ENCODE measurements around the gene NLRP1.

Gene NLRP1

GRCh38 chr17:5480962-5481361 lies 103.3 kb downstream of the NLRP1 start:
- H3K4me1 ChIP-seq (ENCODE audit: control insufficient read depth in 1 of 2, insufficient read depth in 1 of 2, low read depth in 1 of 2, low read length in 1 of 2) = peaks cover 14 to 15% of the 10 kb centered on the region in 2 experiments
- no peaks in the 10 kb centered on the region for H3K27me3 ChIP-seq
- no peak overlapping the region for H3K27ac ChIP-seq
- no peak overlapping the region for H3K4me3 ChIP-seq (ENCODE audit: low read depth in 1 of 2, low read length in 1 of 2)
- no peaks in the 10 kb centered on the region for H3K9me3 ChIP-seq
- H3K36me3 ChIP-seq = peaks cover 80% of the 10 kb centered on the region
- TF ChIP-seq CTCF (IDR thresholded peaks at IDR 0.05) = no peak

- no peaks in the 10 kb centered on the region for H3K27me3 ChIP-seq
- no peak overlapping the region for H3K4me3 ChIP-seq (ENCODE audit: low read depth in 1 of 2, low read length in 1 of 2)
- no peaks in the 10 kb centered on the region for H3K4me1 ChIP-seq (ENCODE audit: control insufficient read depth in 1 of 2, insufficient read depth in 1 of 2, low read depth in 1 of 2, low read length in 1 of 2)
- H3K36me3 ChIP-seq = peaks cover 92% of the 10 kb centered on the region
- TF ChIP-seq CTCF (IDR thresholded peaks at IDR 0.05) = no peak
- H3K27ac ChIP-seq = no peak overlapping the region
- H3K9me3 ChIP-seq = no peaks in the 10 kb centered on the region
Observed at GRCh38 chr17:5478992-5479391, 105.3 kb downstream of the NLRP1 start.

- Histone ChIP-seq H3K9me3 (no peaks in the 10 kb centered on the region), H3K4me1 (ENCODE audit: control insufficient read depth in 1 of 2, insufficient read depth in 1 of 2, low read depth in 1 of 2, low read length in 1 of 2) (peaks cover 6 to 7% of the 10 kb centered on the region in 2 experiments), H3K27ac (no peak overlapping the region), H3K27me3 (no peaks in the 10 kb centered on the region), H3K36me3 (peaks cover 64% of the 10 kb centered on the region), H3K4me3 (ENCODE audit: low read depth in 1 of 2, low read length in 1 of 2) (no peak overlapping the region)
- TF ChIP-seq CTCF (IDR thresholded peaks at IDR 0.05) = no peak
Observed at GRCh38 chr17:5473906-5474305, 110.4 kb downstream of the NLRP1 start.

GRCh38 chr17:5472511-5472910 lies 111.8 kb downstream of the NLRP1 start:
- no peak for TF ChIP-seq CTCF (IDR thresholded peaks at IDR 0.05)
- no peaks in the 10 kb centered on the region for H3K9me3 ChIP-seq
- no peak overlapping the region for H3K27ac ChIP-seq
- H3K4me1 ChIP-seq (ENCODE audit: control insufficient read depth in 1 of 2, insufficient read depth in 1 of 2, low read depth in 1 of 2, low read length in 1 of 2) = peaks cover 17% of the 10 kb centered on the region in 2 experiments
- H3K4me3 ChIP-seq (ENCODE audit: low read depth in 1 of 2, low read length in 1 of 2) = no peak overlapping the region
- H3K36me3 ChIP-seq = peaks cover 50% of the 10 kb centered on the region
- H3K27me3 ChIP-seq = no peaks in the 10 kb centered on the region

GRCh38 chr17:5468075-5468473 lies 116.2 kb downstream of the NLRP1 start:
- Histone ChIP-seq H3K4me3 (ENCODE audit: low read depth in 1 of 2, low read length in 1 of 2) (peak overlapping the region; percentile 81 to 95), H3K27ac (peak overlapping the region; percentile 71), H3K4me1 (ENCODE audit: control insufficient read depth in 1 of 2, insufficient read depth in 1 of 2, low read depth in 1 of 2, low read length in 1 of 2) (peaks cover 27 to 29% of the 10 kb centered on the region in 2 experiments), H3K27me3 (no peaks in the 10 kb centered on the region), H3K9me3 (no peaks in the 10 kb centered on the region), H3K36me3 (peaks cover 10% of the 10 kb centered on the region)
- no peak for TF ChIP-seq CTCF (IDR thresholded peaks at IDR 0.05)

GRCh38 chr17:5467416-5467815 lies 116.9 kb downstream of the NLRP1 start:
- no peak for TF ChIP-seq CTCF (IDR thresholded peaks at IDR 0.05)
- no peak overlapping the region for H3K27ac ChIP-seq
- H3K27me3 ChIP-seq = no peaks in the 10 kb centered on the region

More at GRCh38 chr17:5467416-5467815, 116.9 kb downstream of the NLRP1 start:
- H3K36me3 ChIP-seq = peaks cover 7% of the 10 kb centered on the region
- H3K4me1 ChIP-seq (ENCODE audit: control insufficient read depth in 1 of 2, insufficient read depth in 1 of 2, low read depth in 1 of 2, low read length in 1 of 2) = peaks cover 34 to 35% of the 10 kb centered on the region in 2 experiments
- no peaks in the 10 kb centered on the region for H3K9me3 ChIP-seq
- peak overlapping the region in 1 of 2 experiments; percentile 95 for H3K4me3 ChIP-seq (ENCODE audit: low read depth in 1 of 2, low read length in 1 of 2)
